Muscle layer of duodenum (tissue), 2 donors: ENCODE results near the gene SRSF9.
"Not testable (repeated sequence)": the region's sequence is repeated elsewhere in the genome, so short reads cannot be mapped to it uniquely, and the experiment has no call there.

Experiments
- H3K27ac ChIP-seq: one replicate; pipeline ENCODE4 v1.7.0; 2013; ENCODE audit warnings: mild to moderate bottlenecking, low read length
- H3K27me3 ChIP-seq: one replicate; pipeline ENCODE4 v1.7.0; 2013; ENCODE audit warnings: low read depth, mild to moderate bottlenecking, control low read depth, low read length
- H3K36me3 ChIP-seq, 2 donors: one replicate each; pipeline ENCODE4 v1.7.0; 2013; ENCODE audit warnings: low read length in 2 of 2, control low read depth in 1 of 2, mild to moderate bottlenecking in 1 of 2; ENCODE audit not compliant: insufficient read depth in 2 of 2, control insufficient read depth in 1 of 2
- H3K4me1 ChIP-seq, 2 donors: one replicate each; pipeline ENCODE4 v1.7.0; 2013; ENCODE audit warnings: low read length in 2 of 2, mild to moderate bottlenecking in 2 of 2, control low read depth in 1 of 2, moderate library complexity in 1 of 2; ENCODE audit not compliant: insufficient read depth in 2 of 2, control insufficient read depth in 1 of 2
- H3K4me3 ChIP-seq, 2 donors: one replicate each; pipeline ENCODE4 v1.7.0; 2013; ENCODE audit warnings: low read length in 2 of 2, low read depth in 1 of 2, mild to moderate bottlenecking in 1 of 2
- H3K9me3 ChIP-seq, 2 donors: one replicate each; pipeline ENCODE4 v1.7.0; 2013; ENCODE audit warnings: low read length in 2 of 2, control low read depth in 1 of 2, mild to moderate bottlenecking in 1 of 2; ENCODE audit not compliant: control insufficient read depth in 1 of 2
- donor health status: healthy.

SRSF9 gene

GRCh38 chr12:120495731-120496412, 26.3 kb upstream of the SRSF9 start, which contains the start of gene DYNLL1:
Gene DYNLL1 (plus strand): TSS chr12:120496113. CDS start chr12:120496422, 309 bp downstream.
- Histone ChIP-seq H3K4me3 (peak within 1 kb of the TSS; percentile 94 to 98), H3K9me3 (no peaks in the 10 kb centered on the region), H3K4me1 (peaks cover 11 to 26% of the 10 kb centered on the region in 2 donors), H3K27me3 (no peaks in the 10 kb centered on the region), H3K27ac (peak within 1 kb of the TSS; percentile 84), H3K36me3 (peaks cover 10 to 19% of the 10 kb centered on the region in 2 donors)

GRCh38 chr12:120495186-120495730, 25.7 kb upstream of the SRSF9 start:
- peak overlapping the region; percentile 56 for H3K27ac ChIP-seq
- no peaks in the 10 kb centered on the region for H3K9me3 ChIP-seq
- peaks cover 11 to 26% of the 10 kb centered on the region in 2 donors for H3K4me1 ChIP-seq
- peaks cover 13 to 17% of the 10 kb centered on the region in 2 donors for H3K36me3 ChIP-seq
- peak overlapping the region; percentile 94 to 98 for H3K4me3 ChIP-seq
- no peaks in the 10 kb centered on the region for H3K27me3 ChIP-seq

GRCh38 chr12:120490833-120491512, 21.4 kb upstream of the SRSF9 start:
- Histone ChIP-seq H3K4me3 (no peak overlapping the region), H3K4me1 (peaks cover 0 to 9% of the 10 kb centered on the region in 2 donors), H3K27ac (no peak overlapping the region), H3K36me3 (peaks cover 5% of the 10 kb centered on the region in 2 donors), H3K27me3 (no peaks in the 10 kb centered on the region), H3K9me3 (no peaks in the 10 kb centered on the region)

GRCh38 chr12:120490325-120490724, 20.8 kb upstream of the SRSF9 start:
- no peak overlapping the region for H3K27ac ChIP-seq
- H3K27me3 ChIP-seq: no peaks in the 10 kb centered on the region
- H3K4me3 ChIP-seq: no peak overlapping the region
- H3K9me3 ChIP-seq: no peaks in the 10 kb centered on the region
- peaks cover 5% of the 10 kb centered on the region in 2 donors for H3K36me3 ChIP-seq
- H3K4me1 ChIP-seq: peaks cover 0 to 7% of the 10 kb centered on the region in 2 donors

- Histone ChIP-seq H3K4me1 (no peaks in the 10 kb centered on the region), H3K36me3 (peaks cover 5% of the 10 kb centered on the region in 2 donors), H3K4me3 (no peak overlapping the region), H3K27me3 (no peaks in the 10 kb centered on the region), H3K27ac (no peak overlapping the region), H3K9me3 (no peaks in the 10 kb centered on the region)
These were observed 19.5 kb upstream of the SRSF9 start for GRCh38 chr12:120489018-120489417.

- no peak overlapping the region for H3K4me3 ChIP-seq
- no peaks in the 10 kb centered on the region for H3K9me3 ChIP-seq
- no peaks in the 10 kb centered on the region for H3K27me3 ChIP-seq
- H3K36me3 ChIP-seq: peaks cover 5% of the 10 kb centered on the region in 2 donors
- no peak overlapping the region for H3K27ac ChIP-seq
- no peaks in the 10 kb centered on the region for H3K4me1 ChIP-seq
These were observed 18.6 kb upstream of the SRSF9 start for GRCh38 chr12:120488057-120488640.

- H3K4me1 ChIP-seq, H3K9me3 ChIP-seq, H3K27me3 ChIP-seq, H3K27ac ChIP-seq, H3K36me3 ChIP-seq, H3K4me3 ChIP-seq: not testable (repeated sequence)
These were observed 18.0 kb upstream of the SRSF9 start for GRCh38 chr12:120487552-120487951.

GRCh38 chr12:120485961-120486881, 16.7 kb upstream of the SRSF9 start:
- Histone ChIP-seq H3K27me3 (no peaks in the 10 kb centered on the region), H3K36me3 (peaks cover 2 to 5% of the 10 kb centered on the region in 2 donors), H3K9me3 (no peaks in the 10 kb centered on the region), H3K4me3 (no peak overlapping the region), H3K27ac (no peak overlapping the region), H3K4me1 (no peaks in the 10 kb centered on the region)

- Histone ChIP-seq H3K4me3 (no peak overlapping the region), H3K9me3 (no peaks in the 10 kb centered on the region), H3K4me1 (no peaks in the 10 kb centered on the region), H3K27ac (no peak overlapping the region), H3K36me3 (no peaks in the 10 kb centered on the region), H3K27me3 (no peaks in the 10 kb centered on the region)
These were observed 14.1 kb upstream of the SRSF9 start for GRCh38 chr12:120483621-120484020.

GRCh38 chr12:120481022-120481767, 11.6 kb upstream of the SRSF9 start:
- H3K27ac ChIP-seq: no peak overlapping the region
- H3K27me3 ChIP-seq: no peaks in the 10 kb centered on the region
- H3K4me3 ChIP-seq: no peak overlapping the region
- H3K9me3 ChIP-seq: no peaks in the 10 kb centered on the region
- no peaks in the 10 kb centered on the region for H3K4me1 ChIP-seq
- no peaks in the 10 kb centered on the region for H3K36me3 ChIP-seq
